ENCODE measurements around the gene IL17RB.
A peak's percentile ranks its signal among the peaks of the same experiment; 100 is the strongest.

Gene IL17RB

DNA sequence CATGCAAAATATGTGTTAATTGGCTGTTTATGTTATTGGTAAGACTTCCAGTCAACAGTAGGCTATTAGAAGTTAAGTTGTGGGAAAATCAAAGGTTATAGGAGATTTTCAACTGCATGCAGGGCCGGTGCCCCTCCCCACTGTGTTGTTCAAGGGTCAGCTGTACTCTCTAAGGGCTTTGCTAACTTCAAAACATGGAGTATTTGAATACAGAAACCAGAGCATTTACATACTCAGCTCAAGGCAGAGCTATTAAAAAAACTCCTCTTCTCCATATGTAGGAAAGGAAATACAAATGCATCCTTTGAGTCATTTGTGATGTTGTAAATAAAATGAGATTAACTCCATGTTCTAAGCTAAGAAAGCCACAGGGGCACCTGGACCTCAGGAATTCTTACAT, 16.8 kb downstream of the IL17RB start:
- no peak for DNase-seq

DNA sequence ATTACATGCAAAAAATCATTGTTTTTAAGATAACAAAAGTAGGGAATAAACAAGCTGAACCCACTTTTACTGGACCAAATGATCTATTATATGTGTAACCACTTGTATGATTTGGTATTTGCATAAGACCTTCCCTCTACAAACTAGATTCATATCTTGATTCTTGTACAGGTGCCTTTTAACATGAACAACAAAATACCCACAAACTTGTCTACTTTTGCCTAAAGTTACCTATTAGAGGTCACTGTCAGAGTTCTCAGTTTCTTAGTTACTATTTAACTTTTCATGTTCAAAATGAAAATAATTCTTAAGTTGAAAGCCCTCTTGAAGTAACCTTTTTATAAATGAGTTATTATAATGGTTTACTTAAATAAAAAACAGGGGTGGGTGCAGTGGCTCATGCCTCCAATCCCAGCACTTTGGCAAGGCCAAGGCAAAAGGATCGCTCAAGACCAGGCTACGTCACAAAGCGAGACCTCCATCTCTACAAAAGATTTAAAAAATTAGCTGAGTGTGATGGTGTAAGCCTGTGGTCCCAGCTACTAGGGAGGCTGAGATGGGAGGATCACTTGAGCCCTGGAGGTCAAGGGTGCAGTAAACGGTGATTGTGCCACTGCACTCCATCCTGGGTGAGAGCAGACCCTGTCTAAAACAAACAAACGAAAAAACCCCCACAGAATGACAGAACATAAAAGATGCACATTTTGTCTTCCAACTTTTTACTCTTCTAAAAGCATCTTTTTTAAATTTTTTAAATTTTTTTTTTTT, 19.5 kb downstream of the IL17RB start:
- DNase-seq: no peak

GRCh38 chr3:53880396-53881345, 34.3 kb downstream of the IL17RB start:
- no peak for DNase-seq

- peak; percentile 83 for DNase-seq
Observed at GRCh38 chr3:53881691-53882593, 35.6 kb downstream of the IL17RB start, which contains the start of gene ACTR8. TSS of gene ACTR8 (minus strand) at chr3:53882152. CDS start at chr3:53882101, 51 bp downstream.

- DNase-seq: no peak
Observed at GRCh38 chr3:53883008-53883407, 36.6 kb downstream of the IL17RB start.

GRCh38 chr3:53884623-53885022, 38.3 kb downstream of the IL17RB start:
- DNase-seq: no peak

DNA sequence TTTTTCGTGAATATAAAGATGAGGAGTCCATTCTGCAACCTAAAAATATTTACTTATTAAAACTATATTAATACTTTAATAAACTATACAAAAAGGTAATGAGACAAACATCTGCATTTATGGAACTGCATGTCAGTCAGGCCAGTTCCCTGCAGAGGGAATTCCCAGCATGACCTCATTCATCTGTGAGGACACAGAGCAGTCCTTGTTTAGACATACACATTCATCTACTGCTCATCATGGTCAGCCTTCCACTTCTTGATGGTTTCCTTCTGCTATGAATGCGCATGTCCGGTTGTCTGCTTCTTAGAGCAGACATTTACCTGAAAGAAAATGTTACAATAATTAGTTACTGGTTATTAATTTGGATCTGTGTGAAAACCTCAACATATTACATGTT, 38.9 kb downstream of the IL17RB start:
- DNase-seq: no peak

- no peak for DNase-seq
Observed at GRCh38 chr3:53887446-53887845, 41.1 kb downstream of the IL17RB start.

GRCh38 chr3:53888232-53888631, 41.9 kb downstream of the IL17RB start:
- DNase-seq: no peak

GRCh38 chr3:53890726-53891475, 44.5 kb downstream of the IL17RB start:
- DNase-seq: peak; percentile 77

GRCh38 chr3:53891497-53892285, 45.3 kb downstream of the IL17RB start, which contains the start of gene SELENOK:
TSS of gene SELENOK (minus strand) at chr3:53891859.
- peak; percentile 98 for DNase-seq

GRCh38 chr3:53892286-53892637, 45.9 kb downstream of the IL17RB start:
- DNase-seq: no peak

DNA sequence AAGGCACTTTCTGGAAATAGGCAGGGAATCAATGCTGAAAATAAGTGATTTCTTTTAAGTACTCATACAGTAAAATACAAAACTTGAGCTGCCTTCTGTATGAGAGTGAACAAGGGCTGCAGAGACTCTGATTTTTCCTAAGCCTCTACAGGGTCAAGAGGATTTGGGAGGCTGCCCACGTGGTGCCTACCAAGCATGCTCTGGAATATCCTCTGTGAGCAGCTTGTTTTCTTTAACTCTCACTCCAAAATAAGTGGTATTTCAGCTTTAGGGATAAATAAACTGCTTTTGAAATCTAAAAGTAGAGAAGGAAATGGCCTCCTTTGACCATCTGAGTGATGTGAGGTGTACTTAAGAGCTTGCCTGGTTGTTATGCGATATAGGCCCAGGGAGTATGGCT, 53.4 kb downstream of the IL17RB start:
- no peak for DNase-seq

DNA sequence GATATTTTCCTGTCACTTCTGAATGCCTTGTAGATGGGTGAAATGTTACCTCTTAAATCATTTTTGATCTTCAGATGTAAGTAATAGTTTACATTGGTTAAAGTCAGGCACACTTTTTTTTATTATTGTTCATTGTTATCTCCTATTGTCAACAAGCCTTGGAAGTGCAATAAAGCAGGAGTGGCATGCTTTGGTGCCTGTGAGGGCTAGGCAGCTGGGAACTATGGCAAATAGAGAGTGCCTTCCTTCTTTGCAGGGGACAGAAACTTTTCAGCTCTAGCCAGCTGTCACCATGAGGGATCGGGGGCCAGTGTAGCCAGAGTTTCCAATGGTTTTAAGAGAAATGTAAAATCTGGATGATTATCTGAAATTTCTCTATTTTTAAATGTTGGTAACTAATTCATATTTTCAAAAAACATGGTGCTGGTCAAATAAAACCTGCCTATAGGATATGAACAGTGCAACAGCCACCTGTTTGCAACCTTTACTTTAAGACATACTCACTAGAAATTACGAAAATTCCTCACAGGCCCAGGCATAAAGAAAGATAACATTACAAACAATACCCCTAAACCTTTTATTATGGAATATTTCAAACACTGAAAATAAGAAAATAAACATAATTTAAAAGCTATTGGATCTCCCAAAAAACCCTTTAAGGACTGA, 54.4 kb downstream of the IL17RB start:
- DNase-seq: no peak

DNA sequence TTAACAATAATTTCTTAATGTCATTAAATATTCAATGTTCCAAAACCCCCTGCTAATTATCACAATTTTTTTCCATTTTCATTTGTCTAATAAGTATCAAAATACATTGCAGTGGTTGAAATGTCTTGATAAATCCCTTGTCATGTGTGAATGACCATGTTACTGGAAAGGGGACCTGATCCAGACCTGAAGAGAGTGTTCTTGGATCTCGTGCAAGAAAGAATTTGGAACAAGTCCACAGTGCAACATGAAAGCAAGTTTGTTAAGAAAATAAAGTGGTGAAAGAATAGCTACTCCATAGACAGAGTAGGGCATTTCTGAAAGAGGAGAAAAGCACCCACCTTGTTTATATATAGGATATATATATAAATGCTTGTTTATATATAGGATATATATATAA, 55.7 kb downstream of the IL17RB start:
- DNase-seq: no peak

GRCh38 chr3:53902711-53903110, 56.3 kb downstream of the IL17RB start:
- DNase-seq: no peak

GRCh38 chr3:53913401-53913800, 67.0 kb downstream of the IL17RB start:
- no peak for DNase-seq
